ENCODE measurements around the gene PMEPA1.

Gene PMEPA1

DNA sequence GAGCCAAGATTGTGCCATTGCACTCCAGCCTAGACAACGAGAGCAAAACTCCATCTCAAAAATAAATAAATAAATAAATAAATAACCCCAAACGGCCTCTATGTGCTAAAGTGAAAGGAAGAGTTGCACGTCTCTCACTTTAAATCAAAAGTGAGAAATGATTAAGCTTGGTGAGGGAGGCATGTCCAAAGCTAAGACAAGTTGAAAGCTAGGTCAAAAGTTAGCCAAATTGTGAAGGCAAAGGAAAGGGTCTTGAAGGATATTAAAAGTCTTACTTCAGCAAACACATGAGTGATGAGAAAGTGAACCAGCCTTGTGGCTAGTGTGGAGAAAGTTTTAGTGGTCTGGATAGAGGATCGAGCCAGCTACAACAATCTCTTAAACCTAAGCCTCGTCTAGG is 103.9 kb downstream of the PMEPA1 start:
- TF ChIP-seq, protein P1, sequence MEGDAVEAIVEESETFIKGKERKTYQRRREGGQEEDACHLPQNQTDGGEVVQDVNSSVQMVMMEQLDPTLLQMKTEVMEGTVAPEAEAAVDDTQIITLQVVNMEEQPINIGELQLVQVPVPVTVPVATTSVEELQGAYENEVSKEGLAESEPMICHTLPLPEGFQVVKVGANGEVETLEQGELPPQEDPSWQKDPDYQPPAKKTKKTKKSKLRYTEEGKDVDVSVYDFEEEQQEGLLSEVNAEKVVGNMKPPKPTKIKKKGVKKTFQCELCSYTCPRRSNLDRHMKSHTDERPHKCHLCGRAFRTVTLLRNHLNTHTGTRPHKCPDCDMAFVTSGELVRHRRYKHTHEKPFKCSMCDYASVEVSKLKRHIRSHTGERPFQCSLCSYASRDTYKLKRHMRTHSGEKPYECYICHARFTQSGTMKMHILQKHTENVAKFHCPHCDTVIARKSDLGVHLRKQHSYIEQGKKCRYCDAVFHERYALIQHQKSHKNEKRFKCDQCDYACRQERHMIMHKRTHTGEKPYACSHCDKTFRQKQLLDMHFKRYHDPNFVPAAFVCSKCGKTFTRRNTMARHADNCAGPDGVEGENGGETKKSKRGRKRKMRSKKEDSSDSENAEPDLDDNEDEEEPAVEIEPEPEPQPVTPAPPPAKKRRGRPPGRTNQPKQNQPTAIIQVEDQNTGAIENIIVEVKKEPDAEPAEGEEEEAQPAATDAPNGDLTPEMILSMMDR (IDR thresholded peaks at IDR 0.05; ENCODE audit: low read depth, low read length) = no peak
- H3K27ac ChIP-seq = no peak overlapping the region
- H3K9me3 ChIP-seq (ENCODE audit: severe bottlenecking) = no peaks in the 10 kb centered on the region
- DNase-seq = no peak
- no peak overlapping the region for H3K4me3 ChIP-seq (ENCODE audit: low read depth, low read length)
- no peaks in the 10 kb centered on the region for H3K36me3 ChIP-seq
- H3K27me3 ChIP-seq (ENCODE audit: insufficient read depth, low read depth, severe bottlenecking) = peaks cover 2% of the 10 kb centered on the region

DNA sequence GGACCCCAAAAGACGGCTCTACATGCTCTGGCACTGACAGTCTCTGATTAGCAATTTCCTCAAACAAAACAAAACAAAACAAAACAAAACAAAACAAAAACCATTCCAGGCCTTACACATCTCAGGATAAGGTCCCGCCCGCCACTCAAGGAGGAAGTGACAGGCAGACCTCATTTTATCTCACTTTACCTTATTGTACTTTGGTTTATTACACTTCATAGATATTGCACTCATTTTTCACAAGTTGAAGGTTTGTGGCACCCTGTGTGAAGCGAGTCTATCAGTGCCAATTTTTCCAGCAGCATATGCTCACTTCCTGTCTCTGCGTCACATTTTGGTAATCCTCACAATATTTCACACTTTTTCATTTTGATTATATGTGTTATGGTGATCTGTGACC is 104.8 kb downstream of the PMEPA1 start:
- DNase-seq = no peak
- Histone ChIP-seq H3K9me3 (ENCODE audit: severe bottlenecking) (no peaks in the 10 kb centered on the region), H3K27me3 (ENCODE audit: insufficient read depth, low read depth, severe bottlenecking) (peaks cover 2% of the 10 kb centered on the region), H3K36me3 (no peaks in the 10 kb centered on the region), H3K27ac (no peak overlapping the region), H3K4me3 (ENCODE audit: low read depth, low read length) (no peak overlapping the region)
- TF ChIP-seq, protein P1 (IDR thresholded peaks at IDR 0.05; ENCODE audit: low read depth, low read length) = no peak

DNA sequence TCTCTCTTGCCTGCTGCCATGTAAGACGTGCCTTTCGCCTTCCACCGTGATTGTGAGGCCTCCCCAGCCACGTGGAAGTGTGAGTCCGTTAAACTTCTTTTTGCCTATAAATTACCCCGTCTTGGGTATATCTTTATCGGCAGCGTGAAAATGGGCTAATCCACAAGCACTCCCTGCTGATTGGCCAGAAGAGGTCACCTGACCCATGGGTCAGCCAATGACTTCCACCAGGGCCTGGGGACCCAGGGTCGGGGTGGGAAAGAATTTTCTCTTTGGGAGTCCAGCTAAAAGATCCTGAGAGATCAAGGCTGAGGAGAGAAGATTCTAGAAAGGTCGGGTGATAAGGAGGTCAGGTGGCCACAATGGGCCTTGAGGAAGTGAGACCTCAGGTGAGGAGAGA is 106.7 kb downstream of the PMEPA1 start:
- H3K27ac ChIP-seq = no peak overlapping the region
- no peaks in the 10 kb centered on the region for H3K36me3 ChIP-seq
- H3K9me3 ChIP-seq (ENCODE audit: severe bottlenecking) = no peaks in the 10 kb centered on the region
- TF ChIP-seq, protein P1 (IDR thresholded peaks at IDR 0.05; ENCODE audit: low read depth, low read length) = no peak
- no peak for DNase-seq
- H3K27me3 ChIP-seq (ENCODE audit: insufficient read depth, low read depth, severe bottlenecking) = peaks cover 2% of the 10 kb centered on the region
- H3K4me3 ChIP-seq (ENCODE audit: low read depth, low read length) = no peak overlapping the region

DNA sequence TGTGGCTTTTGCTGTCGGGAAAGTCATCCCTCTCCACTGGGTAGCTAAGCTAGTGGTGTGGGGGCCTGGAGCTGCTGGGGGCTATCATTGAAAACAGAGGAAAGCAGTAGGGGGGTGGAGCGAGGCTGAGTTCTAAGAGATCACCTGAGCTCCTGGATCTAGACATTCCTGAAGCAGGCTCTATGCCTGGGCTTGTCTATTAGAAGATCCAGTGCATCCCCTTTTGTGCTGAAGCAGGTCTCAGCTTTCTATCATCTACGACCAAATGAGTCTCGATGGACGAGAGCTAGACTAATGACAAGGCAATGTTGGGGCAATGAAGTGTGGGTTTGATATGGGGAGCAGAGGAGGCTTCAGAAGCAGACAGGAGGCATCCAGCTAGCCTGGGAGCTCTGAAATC is 108.1 kb downstream of the PMEPA1 start:
- no peaks in the 10 kb centered on the region for H3K9me3 ChIP-seq (ENCODE audit: severe bottlenecking)
- H3K4me3 ChIP-seq (ENCODE audit: low read depth, low read length) = no peak overlapping the region
- H3K36me3 ChIP-seq = no peaks in the 10 kb centered on the region
- H3K27me3 ChIP-seq (ENCODE audit: insufficient read depth, low read depth, severe bottlenecking) = no peaks in the 10 kb centered on the region
- TF ChIP-seq, protein P1 (IDR thresholded peaks at IDR 0.05; ENCODE audit: low read depth, low read length) = no peak
- DNase-seq = no peak
- H3K27ac ChIP-seq = no peak overlapping the region

DNA sequence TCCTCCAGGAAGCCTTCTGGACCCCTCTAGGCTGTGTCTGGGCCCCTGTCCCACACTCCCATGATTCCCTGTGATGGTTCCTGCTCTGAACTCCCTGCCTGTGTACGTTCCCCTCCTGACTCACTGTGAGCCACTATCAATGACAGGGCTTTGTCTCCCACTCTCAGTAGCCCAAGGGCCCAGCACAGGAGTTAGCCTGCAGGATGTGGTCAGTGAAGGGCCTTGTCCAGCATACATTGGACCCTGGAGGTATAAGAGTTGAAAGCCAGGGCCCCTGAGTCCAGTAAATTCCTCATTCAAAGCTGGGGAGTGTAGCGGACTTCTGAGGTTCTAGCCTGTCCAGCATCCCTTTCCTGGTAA is 108.6 kb downstream of the PMEPA1 start:
- H3K4me3 ChIP-seq (ENCODE audit: low read depth, low read length) = no peak overlapping the region
- no peaks in the 10 kb centered on the region for H3K36me3 ChIP-seq
- no peak overlapping the region for H3K27ac ChIP-seq
- TF ChIP-seq, protein P1 (IDR thresholded peaks at IDR 0.05; ENCODE audit: low read depth, low read length) = no peak
- H3K27me3 ChIP-seq (ENCODE audit: insufficient read depth, low read depth, severe bottlenecking) = no peaks in the 10 kb centered on the region
- DNase-seq = no peak
- no peaks in the 10 kb centered on the region for H3K9me3 ChIP-seq (ENCODE audit: severe bottlenecking)

DNA sequence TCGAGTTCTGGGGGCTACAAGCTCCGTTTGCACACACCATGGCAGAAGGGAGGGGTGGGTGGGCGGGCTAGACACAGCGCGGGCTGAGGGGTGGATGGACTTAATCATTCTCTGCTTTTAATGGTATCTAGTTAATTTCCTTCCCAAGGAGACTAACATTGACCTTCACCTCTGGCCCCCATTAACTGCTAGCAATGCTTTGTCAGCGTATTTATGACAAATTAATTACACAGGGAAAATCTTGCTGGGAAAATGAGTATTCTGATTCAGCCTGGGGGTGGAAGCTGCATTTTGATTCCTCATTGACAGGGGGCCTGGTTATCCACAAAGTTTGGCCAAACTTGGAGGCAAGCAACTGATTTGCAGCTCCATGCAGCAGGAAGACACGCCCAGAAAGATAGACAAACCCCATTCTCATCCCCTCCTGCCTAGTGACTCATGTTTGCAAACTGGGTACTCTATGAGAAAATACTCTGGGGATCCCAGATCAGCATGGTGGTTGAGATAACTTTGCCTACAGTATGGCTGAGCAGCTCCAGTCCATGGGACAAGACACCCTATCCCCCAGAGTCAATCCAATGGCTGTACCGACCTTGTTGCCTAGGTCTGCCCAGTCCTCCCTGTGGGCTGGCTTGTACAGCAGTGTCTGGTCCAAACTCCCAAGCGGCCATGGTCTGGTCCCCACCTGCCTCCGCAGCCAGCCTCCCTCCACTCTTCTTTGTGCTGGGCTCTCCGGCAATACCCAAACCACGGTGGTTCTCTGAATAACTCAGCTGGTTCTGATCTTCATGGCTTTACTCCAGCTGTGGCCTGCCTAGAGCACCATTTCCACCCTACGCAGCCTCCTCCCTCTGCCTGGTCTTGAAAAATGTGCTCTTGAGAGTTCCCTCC is 109.2 kb downstream of the PMEPA1 start:
- Histone ChIP-seq H3K4me3 (ENCODE audit: low read depth, low read length) (no peak overlapping the region), H3K27ac (no peak overlapping the region), H3K36me3 (no peaks in the 10 kb centered on the region), H3K27me3 (ENCODE audit: insufficient read depth, low read depth, severe bottlenecking) (no peaks in the 10 kb centered on the region), H3K9me3 (ENCODE audit: severe bottlenecking) (no peaks in the 10 kb centered on the region)
- no peak for DNase-seq
- TF ChIP-seq, protein P1 (IDR thresholded peaks at IDR 0.05; ENCODE audit: low read depth, low read length) = no peak
